Body of pancreas (tissue), 4 donors: ENCODE data around the gene DNAH1. TPM values are rescaled to one million over a fixed set of nuclear protein-coding genes. Genes with fewer than 3 reads are reported as not detected.

ENCODE experiments used
- ATAC-seq: fragments of 150-250 bp; one replicate; pipeline ENCODE4 v1.9.1; 2016
- DNase-seq, 4 donors: peaks; one replicate each; pipeline ENCODE4 v3.0.0-alpha.2; 2019
- H3K27ac ChIP-seq, 4 donors: fragments of 200-600 bp; sonication (generic); 1 replicate in 3 of 4; 2 replicates in 1 of 4; pipeline versions ENCODE4 v1.5.1 to v1.6.1; 2016 to 2019; ENCODE audit warnings: mild to moderate bottlenecking in 1 of 4, mixed read lengths in 1 of 4, moderate library complexity in 1 of 4
- H3K27me3 ChIP-seq, 2 donors: fragments of 200-600 bp; sonication (generic); one replicate each; pipeline ENCODE4 v1.6.0; 2016; ENCODE audit warnings: mild to moderate bottlenecking in 1 of 2
- H3K36me3 ChIP-seq, 2 donors: fragments of 200-600 bp; sonication (generic); replicated peaks in 1 of 2; 2 replicates each; pipeline ENCODE4 v1.5.1; 2016; ENCODE audit warnings: low read depth in 2 of 2; ENCODE audit not compliant: insufficient read depth in 1 of 2
- H3K4me1 ChIP-seq: fragments of 200-600 bp; sonication (generic); one replicate; pipeline ENCODE4 v1.6.0; 2016
- H3K4me3 ChIP-seq, 2 donors: fragments of 200-600 bp; sonication (generic); 1 replicate in 1 of 2; 2 replicates in 1 of 2; pipeline ENCODE4 v1.5.1; 2016 to 2019
- H3K9me3 ChIP-seq, 3 donors: fragments of 200-600 bp; sonication (generic); 1 replicate in 2 of 3; 2 replicates in 1 of 3; pipeline ENCODE4 v1.5.1; 2016
- CTCF ChIP-seq, 7 experiments: fragments of 450-650 bp in 4 of 7; fragments of 200-600 bp in 3 of 7; sonication (generic) in 3 of 7; IDR thresholded peaks; one replicate each; pipeline ENCODE4 v1.5.1; 2016 to 2019; ENCODE audit warnings: antibody characterized with exemption in 7 of 7
- POLR2A ChIP-seq, 3 donors: fragments of 450-650 bp; IDR thresholded peaks; one replicate each; pipeline ENCODE4 v1.6.1; 2016; ENCODE audit warnings: antibody characterized with exemption in 3 of 3, mild to moderate bottlenecking in 2 of 3
- WGBS, 2 donors: methylation state at CpG; one replicate each; pipeline ENCODE4 v1.1.5; 2017; 5-methylcytosine and 5-hydroxymethylcytosine counted together
- intact Hi-C: fragments of 100-400 bp; cut with DNase I; formaldehyde crosslinking; loops from one replicate; pipeline ENCODE4 v1.15.1; 2023
- total RNA-seq, 2 donors: library from RNA; depleted of rRNA; stranded (reverse); fragments of >200 nt; gene quantifications; one replicate each; pipeline ENCODE4 v1.1.0, GENCODE V29; 2016

Gene DNAH1
- total RNA-seq, 2 donors from 2014 or later = 6.0 to 14.8 TPM

- intact Hi-C loops = no loop called here
- H3K4me1 ChIP-seq = no peaks in the 10 kb centered on the region
- 68 to 74% methylated on average over 36 to 40 of the region's 40 CpGs for WGBS, 2 donors
- H3K27ac ChIP-seq = no peak overlapping the region
- DNase-seq (no peak), ATAC-seq (no peak)
- no peaks in the 10 kb centered on the region for H3K36me3 ChIP-seq
- H3K27me3 ChIP-seq = no peaks in the 10 kb centered on the region
- H3K4me3 ChIP-seq = no peak overlapping the region
- TF ChIP-seq POLR2A (IDR thresholded peaks at IDR 0.05) (no peak), CTCF (IDR thresholded peaks at IDR 0.05) (no peak)
- H3K9me3 ChIP-seq = no peaks in the 10 kb centered on the region
Measured at GRCh38 chr3:52372822-52373504, 56.8 kb downstream of the DNAH1 start.

GRCh38 chr3:52373676-52374075 lies 57.6 kb downstream of the DNAH1 start:
- TF ChIP-seq POLR2A (IDR thresholded peaks at IDR 0.05) = no peak
- TF ChIP-seq CTCF (IDR thresholded peaks at IDR 0.05) = no peak
- no peaks in the 10 kb centered on the region for H3K27me3 ChIP-seq
- no peaks in the 10 kb centered on the region for H3K36me3 ChIP-seq
- H3K9me3 ChIP-seq = no peaks in the 10 kb centered on the region
- no peak overlapping the region for H3K27ac ChIP-seq
- ATAC-seq (no peak), DNase-seq (no peak)
- intact Hi-C loops = no loop called here
- no peaks in the 10 kb centered on the region for H3K4me1 ChIP-seq
- WGBS, 2 donors = 62 to 72% methylated on average over 6 of the region's 6 CpGs
- H3K4me3 ChIP-seq = no peak overlapping the region

GRCh38 chr3:52374173-52374572 lies 58.1 kb downstream of the DNAH1 start:
- intact Hi-C loops = no loop called here

GRCh38 chr3:52379610-52380009 lies 63.5 kb downstream of the DNAH1 start:
- Histone ChIP-seq H3K9me3 (no peaks in the 10 kb centered on the region), H3K4me3 (no peak overlapping the region), H3K27me3 (no peaks in the 10 kb centered on the region), H3K27ac (no peak overlapping the region), H3K36me3 (no peaks in the 10 kb centered on the region), H3K4me1 (no peaks in the 10 kb centered on the region)
- intact Hi-C loops = no loop called here
- WGBS, 2 donors = 60 to 68% methylated on average over 1 to 10 of the region's 10 CpGs
- ATAC-seq = no peak
- no peak for DNase-seq
- TF ChIP-seq CTCF (IDR thresholded peaks at IDR 0.05) (no peak), POLR2A (IDR thresholded peaks at IDR 0.05) (no peak)

More at GRCh38 chr3:52374173-52374572, 58.1 kb downstream of the DNAH1 start:
- no peak for ATAC-seq
- no peaks in the 10 kb centered on the region for H3K4me1 ChIP-seq
- H3K27me3 ChIP-seq = no peaks in the 10 kb centered on the region
- H3K4me3 ChIP-seq = no peak overlapping the region
- WGBS, 2 donors = 84 to 88% methylated on average over 2 of the region's 2 CpGs
- H3K36me3 ChIP-seq = no peaks in the 10 kb centered on the region
- H3K9me3 ChIP-seq = no peaks in the 10 kb centered on the region
- no peak for TF ChIP-seq POLR2A (IDR thresholded peaks at IDR 0.05)
- TF ChIP-seq CTCF (IDR thresholded peaks at IDR 0.05) = no peak
- no peak overlapping the region for H3K27ac ChIP-seq
- DNase-seq = no peak

- no peak for ATAC-seq
- Histone ChIP-seq H3K9me3 (no peaks in the 10 kb centered on the region), H3K27ac (no peak overlapping the region), H3K4me1 (no peaks in the 10 kb centered on the region), H3K4me3 (no peak overlapping the region), H3K27me3 (no peaks in the 10 kb centered on the region), H3K36me3 (no peaks in the 10 kb centered on the region)
- WGBS, 2 donors = 80 to 87% methylated on average over 3 to 10 of the region's 10 CpGs
- no peak for DNase-seq
- no peak for TF ChIP-seq CTCF (IDR thresholded peaks at IDR 0.05)
- no peak for TF ChIP-seq POLR2A (IDR thresholded peaks at IDR 0.05)
- intact Hi-C loops = no loop called here
Measured at GRCh38 chr3:52380023-52380422, 63.9 kb downstream of the DNAH1 start.
